Stimulated activated CD4-positive, alpha-beta T cell treated with anti-CD3 and anti-CD28 coated beads, Interleukin-12 subunit alpha, Interleukin-12 subunit beta, amount 100 ng/mL, for 4 hours (primary cell): Measurements from ENCODE around the gene ATP5PB.

Source experiments
- DNase-seq: peaks from one replicate; pipeline ENCODE4 v3.0.0-alpha.2; 2020

Gene ATP5PB

DNA sequence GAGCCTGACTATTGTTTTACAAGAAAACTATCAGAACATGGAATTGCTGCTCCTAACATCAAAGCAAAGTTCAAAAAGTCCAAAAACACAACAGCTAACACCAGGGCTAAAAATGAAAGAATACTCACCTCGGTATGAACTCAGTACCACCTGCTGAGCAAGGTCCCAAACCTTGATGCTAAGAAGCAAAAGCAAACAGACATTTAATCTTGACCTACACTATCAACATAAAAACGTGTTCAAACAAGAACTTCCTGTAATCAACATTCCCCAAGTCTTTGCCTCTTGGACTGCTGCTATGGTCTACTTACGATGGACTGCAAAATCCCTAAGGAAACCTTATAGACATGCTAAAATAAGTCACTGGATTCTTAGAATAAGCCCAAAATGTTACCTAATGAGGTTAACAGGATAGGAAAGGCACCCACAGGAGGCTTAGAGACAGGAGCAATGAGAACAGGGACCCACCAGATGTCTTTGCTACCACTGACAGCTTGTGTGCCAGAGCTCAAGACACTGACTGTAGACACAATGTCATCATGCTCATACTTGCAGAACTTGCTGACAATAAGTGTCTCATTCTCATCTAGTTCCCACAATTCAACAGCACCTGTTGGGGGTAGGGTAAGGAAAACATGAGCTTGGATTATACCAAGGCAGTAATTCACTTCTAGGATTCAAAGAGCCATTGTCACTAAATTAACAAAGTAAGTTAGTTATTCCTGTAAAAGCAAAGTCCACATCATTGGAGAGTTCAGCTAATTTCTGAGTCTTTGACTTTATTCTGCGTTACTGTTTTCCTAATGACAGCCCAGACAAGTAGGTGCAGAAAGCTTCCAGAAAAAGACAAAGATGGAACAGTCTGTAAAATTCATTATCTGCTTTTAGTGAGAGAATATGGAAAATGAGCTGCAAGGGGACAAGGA lies 2.0 kb upstream of the ATP5PB start:
- no peak for DNase-seq

DNA sequence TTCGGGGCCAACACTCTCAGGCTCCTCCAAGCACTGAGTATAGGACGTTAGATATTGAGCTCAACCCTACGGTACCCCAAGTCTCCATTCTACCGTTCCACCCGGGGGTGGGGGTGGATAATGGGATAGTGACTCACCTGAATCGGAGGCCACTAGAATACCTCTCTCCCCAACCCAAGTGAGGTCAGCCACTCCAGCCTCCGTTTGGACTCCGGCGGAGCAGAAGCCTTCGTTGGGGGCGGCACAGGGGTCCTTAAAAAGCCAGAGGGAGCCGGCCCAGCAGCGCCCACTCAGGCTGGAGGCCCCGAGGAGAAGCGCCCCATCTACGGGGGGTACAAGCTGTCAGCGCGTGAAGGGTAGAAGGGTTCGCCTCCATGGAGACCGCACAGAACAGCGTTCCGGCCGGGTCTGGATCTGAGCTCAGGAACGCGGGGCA lies 764 bp upstream of the ATP5PB start:
- no peak for DNase-seq

DNA sequence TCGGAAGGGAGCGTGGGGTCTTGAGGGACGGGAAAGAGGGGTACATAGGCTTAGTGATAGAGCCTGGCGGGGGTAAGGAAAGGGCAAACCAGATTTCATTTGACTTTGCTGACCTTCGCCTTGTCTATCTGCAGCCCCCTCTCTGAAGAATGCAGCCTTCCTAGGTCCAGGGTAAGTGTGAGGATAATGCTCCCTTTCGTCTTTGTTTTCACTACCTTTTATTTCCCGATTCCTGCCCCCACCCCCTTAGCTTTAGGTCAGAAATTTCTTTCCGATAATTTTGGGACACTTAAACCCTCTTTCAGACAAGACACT lies 396 bp downstream of the ATP5PB start:
- DNase-seq, result no peak

DNA sequence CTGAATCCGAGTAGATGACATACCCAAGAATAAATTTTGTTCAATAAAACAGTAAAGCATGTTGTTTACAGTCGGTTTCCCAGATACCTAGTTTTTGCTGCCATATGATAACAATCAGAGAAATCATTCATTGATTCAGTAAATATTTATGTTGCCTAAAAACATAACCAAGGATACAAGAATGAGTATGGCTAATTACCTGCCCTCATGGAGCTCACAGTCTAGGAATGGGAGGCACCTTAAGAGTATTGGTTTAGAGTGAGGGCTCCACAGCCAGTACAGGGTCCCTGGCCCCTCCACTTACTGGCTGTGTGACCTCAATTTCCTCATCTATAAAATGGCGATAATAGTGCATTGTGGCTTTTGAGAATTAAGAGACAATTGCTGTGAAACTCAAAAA lies 921 bp downstream of the ATP5PB start:
- DNase-seq, result no peak

DNA sequence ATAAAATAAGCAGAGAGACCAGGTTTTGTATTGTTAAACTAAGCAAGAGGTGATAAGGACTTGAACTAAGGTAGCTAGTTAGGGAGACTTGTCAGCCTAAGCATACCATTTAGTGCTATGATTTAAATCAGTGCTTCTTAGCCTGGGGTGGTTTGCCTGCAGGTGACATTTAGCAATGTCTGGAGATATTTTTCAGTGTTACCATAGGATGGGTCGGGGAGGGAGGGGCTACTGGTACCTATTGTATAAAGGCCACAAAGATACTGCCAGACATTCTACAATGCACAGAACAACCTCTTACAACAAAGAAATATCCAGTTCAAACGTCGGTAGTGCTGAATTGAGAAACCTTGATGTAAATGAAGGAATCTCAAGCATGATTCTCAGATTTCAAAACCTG lies 3.3 kb downstream of the ATP5PB start:
- no peak for DNase-seq

DNA sequence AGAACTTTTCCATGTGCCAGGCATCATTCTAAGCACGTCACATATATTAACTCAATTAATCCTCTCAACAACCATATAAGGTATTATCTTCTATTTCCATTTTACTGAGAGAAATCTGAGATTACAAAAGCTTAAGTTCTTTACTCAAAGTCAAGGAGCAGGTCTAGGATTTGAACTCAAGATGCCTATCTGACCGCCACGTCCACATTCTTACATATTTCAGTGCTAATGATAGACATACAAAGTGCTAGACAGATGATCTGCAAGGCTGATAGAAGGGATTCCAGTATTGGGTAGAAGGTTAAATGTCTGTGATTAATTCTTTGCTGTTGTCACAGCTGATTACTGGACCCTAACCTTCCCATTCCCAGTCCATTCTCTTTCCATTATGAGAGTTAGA lies 4.4 kb downstream of the ATP5PB start:
- DNase-seq, result no peak

DNA sequence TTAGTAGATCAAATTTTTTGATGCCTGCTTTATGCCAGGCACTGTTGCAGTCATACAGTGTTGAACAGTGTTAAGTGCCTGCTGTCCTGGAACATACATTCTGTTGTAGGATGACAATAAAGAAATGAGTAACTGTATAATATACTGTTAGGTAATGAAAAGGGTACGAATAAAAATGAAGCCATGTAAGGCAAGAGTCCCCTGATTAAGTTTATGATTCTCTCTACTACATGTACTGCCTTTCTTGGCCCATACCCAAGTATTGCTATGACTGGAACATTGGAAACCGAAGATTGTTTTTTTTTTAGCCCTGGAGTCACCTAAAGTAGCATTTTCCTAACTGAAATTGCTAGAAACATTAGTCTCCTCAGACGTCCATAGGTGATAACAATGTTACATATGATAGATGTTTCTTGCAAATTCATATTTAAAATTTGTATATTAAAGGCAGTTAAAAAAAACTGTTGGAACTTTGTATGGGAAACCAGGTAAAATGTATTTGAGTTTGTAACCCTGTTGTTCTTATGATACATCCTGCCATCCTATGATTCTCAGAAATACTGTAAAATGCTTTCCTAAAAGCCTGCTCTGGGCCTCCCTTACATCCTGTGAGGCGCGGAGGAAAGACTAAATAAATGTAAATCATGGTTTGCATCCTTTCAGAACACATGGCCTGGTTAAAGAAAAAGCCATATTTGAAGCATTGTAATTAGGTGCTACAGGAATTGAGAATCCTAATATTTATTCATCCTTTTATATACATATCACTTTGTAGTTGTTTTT lies 5.8 kb downstream of the ATP5PB start:
- DNase-seq, result no peak

DNA sequence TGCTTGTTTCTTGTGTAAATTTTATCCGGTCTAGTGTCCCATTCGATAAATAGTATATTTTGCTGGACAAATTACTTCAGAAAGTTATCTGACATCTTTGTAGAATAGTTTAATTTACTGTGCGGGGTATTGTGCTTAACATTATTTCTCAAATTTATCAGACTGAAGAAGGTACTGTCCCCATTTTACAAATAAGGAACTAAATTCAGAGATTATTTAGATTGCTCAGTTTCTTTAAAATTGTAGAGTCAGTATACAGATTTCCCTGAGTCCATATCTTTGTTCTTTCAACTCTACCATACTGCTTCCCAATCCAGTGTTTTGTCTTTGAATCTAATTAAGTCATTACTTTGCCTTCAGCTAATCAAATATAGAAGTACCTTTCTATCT lies 6.4 kb downstream of the ATP5PB start:
- DNase-seq, result no peak

DNA sequence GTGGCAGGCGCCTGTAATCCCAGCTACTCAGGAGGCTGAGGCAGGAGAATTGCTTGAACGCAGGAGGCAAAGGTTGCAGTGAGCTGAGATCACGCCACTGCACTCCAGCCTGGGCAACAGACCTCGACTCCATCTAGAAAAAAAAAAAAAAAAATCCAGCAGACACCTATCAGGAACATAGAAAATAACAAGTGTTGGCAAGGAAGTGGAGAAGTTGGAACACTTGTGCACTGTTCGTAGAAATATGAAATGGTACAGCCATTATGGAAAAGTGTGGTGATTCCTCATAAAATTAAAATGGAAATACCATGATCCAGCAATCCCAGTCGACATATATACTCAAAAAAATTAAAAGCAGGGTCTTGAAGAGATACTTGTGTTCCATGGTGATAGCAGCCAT lies 12.5 kb downstream of the ATP5PB start:
- no peak for DNase-seq

DNA sequence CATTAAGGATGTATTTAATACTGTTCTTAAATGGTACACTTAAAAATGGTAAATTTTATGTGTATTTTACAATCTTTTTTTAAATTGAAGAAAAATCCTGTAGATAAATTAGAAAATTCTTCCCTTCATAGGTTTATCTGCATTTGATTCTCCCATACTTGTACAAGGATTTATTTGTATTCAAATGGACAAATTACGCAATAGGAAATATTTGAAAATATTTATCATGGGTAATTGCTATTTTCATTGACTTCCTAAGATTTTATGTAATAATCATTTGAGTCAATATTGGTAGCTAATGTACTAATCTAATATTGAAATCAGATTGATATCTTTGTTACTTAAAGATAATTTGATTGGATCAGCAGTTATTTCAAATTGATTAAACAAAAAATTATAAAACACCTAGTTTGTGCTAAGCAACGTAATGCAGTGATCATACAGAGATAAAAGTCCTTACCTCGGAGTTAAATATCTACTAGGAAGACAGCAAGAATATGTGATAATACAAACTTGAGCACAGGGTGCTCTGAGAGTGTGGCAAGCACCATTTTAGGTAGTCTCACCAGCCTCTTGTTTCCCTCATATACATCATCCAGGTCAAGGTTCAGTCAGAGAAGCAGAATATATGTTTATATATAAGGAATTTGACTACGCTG lies 13.2 kb downstream of the ATP5PB start:
- no peak for DNase-seq

DNA sequence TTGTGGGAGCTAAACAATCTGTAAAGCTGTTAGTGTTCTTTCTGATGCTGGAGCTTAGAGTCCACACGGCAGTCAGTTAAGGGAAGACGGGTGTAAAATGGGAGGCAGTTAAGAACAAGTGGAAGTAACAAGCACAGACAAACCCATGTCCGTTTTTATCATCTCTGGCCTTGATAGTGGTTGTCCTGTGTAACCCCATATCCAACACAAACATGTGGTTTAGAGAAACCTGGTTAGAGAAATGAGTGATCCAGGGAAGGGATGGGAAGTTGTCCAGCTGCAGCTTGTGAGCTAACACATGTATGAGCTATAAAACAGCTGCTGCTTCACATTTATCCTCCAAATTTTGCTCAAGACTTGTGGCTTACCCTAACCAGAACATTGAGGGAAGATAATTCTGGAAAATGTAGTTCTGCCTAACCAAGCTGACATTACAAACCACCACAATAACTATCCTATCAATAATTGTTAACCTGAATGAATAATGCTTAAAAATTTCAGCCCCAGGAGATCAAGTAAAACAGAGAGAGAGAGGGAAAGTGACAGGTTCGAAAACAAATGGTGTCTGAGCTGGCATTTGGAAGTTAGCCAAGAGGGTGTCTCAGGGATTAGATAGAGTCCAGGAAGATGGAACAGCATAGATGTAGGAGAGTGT lies 13.9 kb downstream of the ATP5PB start:
- no peak for DNase-seq

DNA sequence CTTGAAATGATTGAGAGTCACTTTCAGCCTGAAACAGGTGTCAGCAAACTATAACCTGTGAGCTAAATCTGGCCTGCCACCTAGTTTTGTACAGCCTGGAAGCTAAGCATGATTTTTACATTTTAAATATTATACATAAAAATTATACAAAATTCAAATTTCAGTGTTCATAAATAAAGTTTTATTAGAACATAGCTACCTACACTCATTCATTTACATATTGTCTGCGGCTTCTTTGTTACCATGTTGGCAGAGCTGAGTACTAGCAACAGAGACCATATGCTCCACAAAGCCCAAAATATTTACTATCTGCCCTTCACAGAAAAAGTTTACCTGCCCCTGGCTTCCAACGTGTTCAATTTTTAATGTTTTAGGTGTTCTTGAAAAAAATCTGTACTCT lies 16.5 kb downstream of the ATP5PB start:
- no peak for DNase-seq

DNA sequence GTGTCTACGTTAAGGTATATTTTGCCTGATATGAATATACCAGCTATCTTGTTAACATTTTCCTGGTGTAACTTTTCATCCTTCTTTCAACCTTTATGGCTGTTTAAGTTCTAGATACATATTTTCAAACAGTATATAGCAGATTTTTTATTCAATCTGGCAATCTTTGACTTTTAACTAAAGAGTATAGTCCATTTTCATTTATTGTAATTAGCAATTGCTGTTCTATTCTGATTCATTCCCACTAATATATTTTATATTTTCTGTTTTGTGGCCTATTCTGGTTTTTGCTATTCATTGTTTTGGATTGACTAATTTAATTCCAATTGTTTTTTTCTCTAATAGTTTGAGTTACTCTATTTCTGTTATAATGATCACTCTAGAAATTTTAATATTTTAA lies 17.2 kb downstream of the ATP5PB start:
- no peak for DNase-seq

DNA sequence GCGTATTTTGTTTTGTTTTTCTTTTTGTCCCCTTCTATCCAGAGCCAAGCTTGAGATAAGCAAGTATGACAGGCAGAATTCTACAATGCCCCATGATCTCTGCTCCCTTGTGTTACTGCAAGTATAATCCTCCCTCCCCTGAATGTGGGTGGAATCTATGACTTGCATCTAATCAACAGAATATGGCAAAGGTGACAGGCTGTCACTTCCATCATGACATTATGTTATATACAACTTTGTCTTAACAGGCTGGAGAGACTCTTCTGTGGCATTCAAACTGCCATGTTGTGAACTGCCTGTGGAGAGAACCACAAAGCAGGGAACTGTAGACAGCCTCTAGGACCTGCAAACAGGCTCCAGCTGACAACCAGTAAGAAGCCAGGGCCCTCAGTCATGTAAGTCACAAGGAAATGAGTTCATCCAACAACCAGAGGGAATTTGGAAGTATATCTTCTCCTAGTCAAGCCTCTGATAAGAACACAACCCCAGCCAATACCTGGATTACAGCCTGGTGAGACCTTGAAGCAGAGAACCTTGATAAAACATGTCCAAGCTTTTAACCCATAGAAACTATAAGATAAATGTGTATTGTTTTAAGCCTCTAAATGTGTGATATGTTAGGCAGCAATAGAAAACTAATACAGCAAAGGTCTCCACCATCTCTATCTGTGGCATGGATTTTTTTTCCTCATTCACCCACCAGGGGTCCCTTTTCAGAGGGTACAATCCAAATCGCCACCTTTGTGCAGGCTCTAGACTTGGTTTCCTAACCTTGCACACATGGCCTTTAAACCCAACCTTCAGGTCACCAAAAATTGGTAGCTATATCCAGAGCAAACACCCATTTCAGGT lies 18.8 kb downstream of the ATP5PB start:
- no peak for DNase-seq

DNA sequence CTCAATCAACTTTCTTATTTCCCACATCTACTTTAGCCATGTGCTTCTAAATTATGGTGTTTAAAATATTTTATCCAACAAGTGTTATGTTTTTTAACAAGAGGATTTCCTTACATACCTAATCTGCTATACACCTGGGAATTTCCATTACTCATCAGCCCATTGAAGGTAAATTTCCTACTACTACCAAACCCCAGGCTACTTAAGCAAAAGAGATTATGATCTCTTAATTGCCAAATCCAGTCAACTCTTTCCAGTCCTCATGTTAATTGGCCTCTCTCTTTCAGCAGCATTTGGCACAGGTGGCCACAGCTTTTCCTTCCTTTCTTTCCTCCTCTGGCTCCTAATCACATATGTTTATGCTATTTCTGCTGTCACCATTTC lies 19.4 kb downstream of the ATP5PB start:
- no peak for DNase-seq

DNA sequence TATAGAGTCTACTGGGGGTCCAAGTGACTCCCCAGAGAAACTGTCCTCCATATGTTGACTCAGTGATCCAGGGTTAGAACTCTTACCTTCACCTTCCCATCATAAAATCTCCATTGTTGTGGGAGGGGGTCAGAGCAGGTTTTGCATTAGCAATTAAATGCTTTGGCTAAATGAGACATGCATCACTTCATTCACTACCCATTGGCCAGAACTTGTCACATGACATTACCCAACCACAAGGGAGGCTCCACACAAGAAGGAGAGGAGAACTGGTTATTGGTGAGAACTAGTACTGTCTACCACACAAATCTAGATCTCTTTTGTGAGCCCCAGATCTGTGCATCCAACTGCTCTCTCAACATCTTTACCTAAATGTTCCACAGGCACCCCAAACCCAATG lies 20.3 kb downstream of the ATP5PB start:
- no peak for DNase-seq

DNA sequence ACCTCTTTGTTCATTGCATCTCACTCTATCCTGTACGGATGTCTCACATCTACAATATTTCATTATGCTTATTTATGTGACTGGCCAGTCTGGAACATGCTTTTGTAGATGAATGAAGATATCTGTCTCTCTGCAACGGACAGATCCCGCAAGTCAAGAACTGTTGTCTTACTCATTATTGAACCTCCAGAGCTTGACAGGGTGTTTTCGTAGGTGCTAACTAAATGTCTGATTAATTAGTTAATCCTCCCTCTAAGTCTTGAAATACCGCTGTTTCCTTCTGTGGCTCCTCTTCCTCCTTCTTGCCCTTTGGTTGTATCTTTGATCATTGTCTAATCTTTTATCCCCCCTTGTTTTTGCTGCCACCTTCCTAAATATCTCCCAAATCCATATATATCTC lies 21.3 kb downstream of the ATP5PB start:
- DNase-seq, result no peak

DNA sequence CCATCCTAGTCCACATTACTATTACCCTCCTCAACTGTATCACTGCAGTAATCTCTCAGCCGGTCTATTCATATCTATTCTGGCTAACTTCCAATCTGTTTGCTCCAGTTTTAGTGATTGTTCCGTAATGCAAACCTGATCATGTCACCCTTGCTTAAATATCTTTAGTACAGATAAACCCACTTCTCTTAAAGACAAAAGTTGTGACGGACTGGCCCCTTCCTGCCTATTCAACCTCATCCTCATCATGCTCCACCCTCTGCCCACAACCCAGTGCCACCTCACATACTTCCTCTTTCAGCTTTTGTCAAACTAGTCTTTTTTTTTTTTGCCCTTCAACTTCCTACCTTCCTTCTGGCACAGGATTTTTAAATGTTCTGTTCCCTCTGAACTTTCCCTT lies 21.7 kb downstream of the ATP5PB start:
- DNase-seq, result peak; percentile 38

DNA sequence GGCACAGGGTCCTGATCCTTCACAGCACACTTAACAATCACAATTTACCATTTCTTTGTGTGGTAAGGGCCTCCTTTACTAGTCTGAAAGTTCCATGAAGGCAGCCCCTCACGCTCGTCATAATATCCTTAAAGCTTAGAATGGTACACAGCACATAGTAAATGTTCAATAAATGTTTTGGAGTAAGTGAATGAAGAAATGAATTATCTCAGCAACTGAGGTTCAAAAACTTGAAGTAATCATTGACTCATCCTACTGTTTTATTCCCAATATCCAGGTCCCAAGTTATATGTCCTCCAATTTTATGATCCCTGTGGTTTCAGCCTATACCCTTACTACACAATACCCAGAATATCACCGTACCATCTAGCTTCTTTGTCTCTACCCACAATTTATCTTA lies 22.3 kb downstream of the ATP5PB start:
- no peak for DNase-seq

DNA sequence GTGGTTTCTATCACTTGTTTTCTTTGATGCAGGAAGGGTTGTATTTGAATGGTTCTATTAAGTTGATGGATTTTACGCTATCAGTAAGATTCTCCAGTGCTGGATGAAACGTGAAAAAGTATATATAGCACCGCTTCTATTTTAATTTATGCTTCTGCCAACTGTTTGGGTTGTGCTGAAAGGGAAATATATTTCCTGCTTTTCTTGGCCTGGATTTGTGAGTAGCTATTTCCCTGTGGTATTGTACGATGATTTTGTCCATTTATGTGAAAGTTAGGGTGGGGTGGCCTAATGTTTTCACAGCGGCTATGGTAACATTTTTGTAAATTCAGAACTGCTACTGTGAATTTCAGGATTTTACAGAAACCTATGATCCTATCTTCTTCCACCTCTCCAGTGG lies 24.8 kb downstream of the ATP5PB start:
- DNase-seq, result no peak

DNA sequence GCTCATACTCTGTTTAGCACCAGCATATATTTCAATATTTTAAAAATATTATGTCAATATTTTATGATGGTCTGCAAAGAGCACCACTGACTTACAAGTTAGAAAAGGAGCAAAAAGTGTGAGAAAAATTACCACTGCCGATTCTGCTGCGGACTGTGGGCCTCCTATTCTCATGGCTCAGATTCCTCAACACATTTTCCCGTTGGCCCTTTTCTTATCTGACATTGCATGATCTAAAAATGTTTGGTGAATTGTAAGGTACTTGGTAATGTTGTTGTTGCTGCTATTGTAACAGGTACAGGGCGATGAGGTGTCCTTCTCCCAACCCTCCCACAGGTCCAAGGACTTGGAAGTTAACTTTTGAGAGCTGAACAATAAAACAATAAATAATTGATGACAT lies 25.3 kb downstream of the ATP5PB start:
- no peak for DNase-seq

DNA sequence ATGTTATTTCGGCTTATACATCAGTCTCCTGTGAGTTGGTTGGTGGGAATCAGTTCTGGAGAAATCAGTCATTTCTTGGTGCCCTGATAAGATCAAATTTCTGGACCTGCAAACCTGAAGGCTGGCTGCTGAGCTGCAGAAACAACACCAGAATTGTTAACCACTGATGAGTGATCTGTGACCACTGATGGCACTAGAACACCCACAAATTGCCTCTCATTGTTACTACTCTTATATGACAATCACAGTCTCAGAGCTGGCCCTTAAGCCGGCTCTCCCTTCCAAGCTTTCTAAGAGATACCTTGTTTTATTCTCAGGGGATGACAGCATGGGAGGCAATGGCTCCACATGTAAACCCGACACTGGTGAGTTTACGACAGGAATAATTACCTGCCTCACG lies 26.4 kb downstream of the ATP5PB start:
- DNase-seq, result no peak

DNA sequence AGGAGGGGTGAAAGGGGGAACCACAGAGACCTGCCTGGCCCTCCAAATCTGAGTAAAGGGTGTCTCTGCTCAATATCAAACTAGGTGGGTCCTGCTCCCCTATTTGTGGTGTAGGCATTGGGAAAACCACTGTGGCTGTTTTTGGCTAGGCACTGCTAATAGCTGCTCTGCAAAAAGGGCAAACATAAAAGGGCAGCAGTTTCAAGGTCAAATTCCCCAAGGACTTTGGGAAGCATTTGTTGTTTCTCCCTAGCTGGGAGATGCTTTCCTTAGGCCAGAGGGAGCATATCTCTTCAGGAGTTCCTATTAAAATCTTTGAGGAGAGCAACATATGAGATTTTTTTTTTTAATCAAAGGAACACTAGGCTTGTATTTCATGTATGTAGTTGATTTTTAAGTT lies 26.9 kb downstream of the ATP5PB start:
- DNase-seq, result no peak
